Activated T-cell treated with anti-CD3 and anti-CD28 coated beads, Interleukin-2, amount 50 U/mL, for 48 hours (primary cell): Measurements from ENCODE around the gene NHS.
A peak's percentile ranks its signal among the peaks of the same experiment; 100 is the strongest.

Experiments
- DNase-seq, 2 experiments: peaks; one replicate each; pipeline ENCODE4 v3.0.0-alpha.2; 2020

NHS gene

GRCh38 chrX:17374619-17375366 is at the start of gene NHS:
Gene NHS (plus strand): TSS chrX:17375200. CDS start chrX:17375758, 558 bp downstream.
- DNase-seq, result peak in 1 of 2 experiments; percentile 21

- DNase-seq, result no peak
Observed at GRCh38 chrX:17328837-17329236, 46.2 kb upstream of the NHS start.

- no peak for DNase-seq
Observed at GRCh38 chrX:17336377-17336776, 38.6 kb upstream of the NHS start.

GRCh38 chrX:17355976-17356375 is 19.0 kb upstream of the NHS start:
- DNase-seq, result no peak

- DNase-seq, result no peak
Observed at GRCh38 chrX:17359500-17359899, 15.5 kb upstream of the NHS start.

- DNase-seq, result peak; percentile 31
Observed at GRCh38 chrX:17361620-17362019, 13.4 kb upstream of the NHS start.

GRCh38 chrX:17368002-17368401 is 7.0 kb upstream of the NHS start:
- DNase-seq, result no peak

GRCh38 chrX:17369309-17369708 is 5.7 kb upstream of the NHS start:
- DNase-seq, result no peak

- DNase-seq, result no peak
Observed at GRCh38 chrX:17370191-17370590, 4.8 kb upstream of the NHS start.

GRCh38 chrX:17372052-17372451 is 2.9 kb upstream of the NHS start:
- no peak for DNase-seq

GRCh38 chrX:17373337-17373736 is 1.7 kb upstream of the NHS start:
- no peak for DNase-seq

GRCh38 chrX:17375367-17375636 is 302 bp downstream of the NHS start:
- DNase-seq, result no peak

GRCh38 chrX:17375637-17376430 is 834 bp downstream of the NHS start:
- peak in 1 of 2 experiments; percentile 18 for DNase-seq

GRCh38 chrX:17376431-17377077 is 1.6 kb downstream of the NHS start:
- DNase-seq, result peak; percentile 23 to 24

GRCh38 chrX:17377091-17377717 is 2.2 kb downstream of the NHS start:
- DNase-seq, result peak; percentile 25 to 41

GRCh38 chrX:17377795-17378194 is 2.8 kb downstream of the NHS start:
- peak; percentile 38 to 42 for DNase-seq

- no peak for DNase-seq
Observed at GRCh38 chrX:17380221-17380620, 5.2 kb downstream of the NHS start.

GRCh38 chrX:17390419-17390850 is 15.4 kb downstream of the NHS start:
- no peak for DNase-seq

GRCh38 chrX:17395154-17395553 is 20.2 kb downstream of the NHS start:
- no peak for DNase-seq

GRCh38 chrX:17397074-17397473 is 22.1 kb downstream of the NHS start:
- DNase-seq, result no peak

- no peak for DNase-seq
Observed at GRCh38 chrX:17403189-17403691, 28.2 kb downstream of the NHS start.

- DNase-seq, result no peak
Observed at GRCh38 chrX:17403972-17404371, 29.0 kb downstream of the NHS start.
